NB4 (cell line): ENCODE data around the gene NOL9.

Source experiments
- CTCF ChIP-seq: IDR thresholded peaks from one replicate; pipeline ENCODE4 v1.5.1; 2012; ENCODE audit warnings: low read depth, low read length
- POLR2A ChIP-seq: IDR thresholded peaks from 2 replicates; pipeline ENCODE4 v1.6.1; 2011; ENCODE audit warnings: mild to moderate bottlenecking; ENCODE audit not compliant: insufficient read length; ENCODE audit errors: extremely low read depth
- TF ChIP-seq, protein P1 (sequence below): IDR thresholded peaks from 2 replicates; pipeline ENCODE4 v1.6.1; 2011; ENCODE audit warnings: low read depth, low read length

- TF ChIP-seq POLR2A (no peak), CTCF (no peak)
- TF ChIP-seq, protein P1, sequence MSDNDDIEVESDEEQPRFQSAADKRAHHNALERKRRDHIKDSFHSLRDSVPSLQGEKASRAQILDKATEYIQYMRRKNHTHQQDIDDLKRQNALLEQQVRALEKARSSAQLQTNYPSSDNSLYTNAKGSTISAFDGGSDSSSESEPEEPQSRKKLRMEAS: no peak
These were observed 82.3 kb downstream of the NOL9 start for GRCh38 chr1:6471970-6472368.
